Right lobe of liver (tissue), 6 donors: ENCODE data around the gene NUP210L. TPM values are rescaled to one million over a fixed set of nuclear protein-coding genes. Genes with fewer than 3 reads are reported as not detected.
"Not testable (repeated sequence)": the region's sequence is repeated elsewhere in the genome, so short reads cannot be mapped to it uniquely, and the experiment has no call there.

ENCODE experiments used
- ATAC-seq, 4 donors: fragments of 200-7000 bp; cut with Tn5 transposase; one replicate each; pipeline ENCODE4 v1.9.1; 2020; ENCODE audit warnings: mild to moderate bottlenecking in 4 of 4, moderate library complexity in 4 of 4
- DNase-seq, 3 donors: peaks; one replicate each; pipeline ENCODE4 v3.0.0-alpha.2; 2020
- H3K27ac ChIP-seq, 3 donors: fragments of 200-600 bp; one replicate each; pipeline ENCODE4 v1.8.0; 2022
- H3K27me3 ChIP-seq, 2 donors: fragments of 200-600 bp; one replicate each; pipeline ENCODE4 v1.8.0; 2022
- H3K36me3 ChIP-seq, 4 donors: fragments of 200-600 bp; sonication (generic) in 1 of 4; one replicate each; pipeline versions ENCODE4 v1.5.1 to v1.8.0; 2017 to 2022; ENCODE audit warnings: control low read depth in 1 of 4
- H3K4me1 ChIP-seq, 4 donors: fragments of 200-600 bp; sonication (generic) in 1 of 4; one replicate each; pipeline versions ENCODE4 v1.5.1 to v1.8.0; 2017 to 2022; ENCODE audit warnings: control low read depth in 1 of 4
- H3K4me3 ChIP-seq, 3 donors: fragments of 200-600 bp; one replicate each; pipeline ENCODE4 v1.8.0; 2022
- H3K9me3 ChIP-seq, 4 donors: fragments of 200-600 bp; sonication (generic) in 1 of 4; one replicate each; pipeline versions ENCODE4 v1.5.1 to v1.8.0; 2017 to 2022; ENCODE audit warnings: control low read depth in 1 of 4
- CTCF ChIP-seq, 4 donors: fragments of 200-600 bp in 3 of 4; fragments of 450-650 bp in 1 of 4; IDR thresholded peaks; one replicate each; pipeline versions ENCODE4 v1.5.1 to v1.8.0; 2016 to 2022; ENCODE audit warnings: antibody characterized with exemption in 4 of 4, mild to moderate bottlenecking in 2 of 4
- POLR2A ChIP-seq: fragments of 450-650 bp; IDR thresholded peaks from one replicate; pipeline ENCODE4 v1.6.1; 2017; ENCODE audit warnings: antibody characterized with exemption, mild to moderate bottlenecking
- WGBS: methylation state at CpG from one replicate; pipeline ENCODE4 v1.1.6; 2018; ENCODE audit warnings: low coverage, low lambda C conversion rate; ENCODE audit not compliant: insufficient coverage; ENCODE audit errors: missing lambda C conversion rate; 5-methylcytosine and 5-hydroxymethylcytosine counted together
- intact Hi-C, 2 donors: fragments of 100-400 bp; cut with DNase I; formaldehyde crosslinking; loops; one replicate each; pipeline versions ENCODE4 v1.11.2 to v1.14.1; 2022
- total RNA-seq, 6 experiments: library from RNA; depleted of rRNA in 2 of 6; stranded (reverse); fragments of >200 nt in 2 of 6; fragmentation: NEBNext Ultra II Directional in 3 of 6; extraction: Animal tissue kit (Norgen Biotek cat#: 25700) in 3 of 6; gene quantifications; one replicate each; pipeline versions ENCODE4 v1.1.0 to v1.2.4, GENCODE V29; 2016 to 2023
- donor health status: DM: no; HTN: yes; CAD: no.
- donor health status: DM: no; HTN: no; CAD: no.
- donor health status: DM: no; HTN: no; CAD: no.
- donor health status: DM: no; HTN: yes; CAD: no.
- donor health status: DM: no; HTN: yes; CAD: no.

NUP210L gene
- total RNA-seq, 6 experiments from 2014 or later: 0.14 TPM; not detected in 5

DNA sequence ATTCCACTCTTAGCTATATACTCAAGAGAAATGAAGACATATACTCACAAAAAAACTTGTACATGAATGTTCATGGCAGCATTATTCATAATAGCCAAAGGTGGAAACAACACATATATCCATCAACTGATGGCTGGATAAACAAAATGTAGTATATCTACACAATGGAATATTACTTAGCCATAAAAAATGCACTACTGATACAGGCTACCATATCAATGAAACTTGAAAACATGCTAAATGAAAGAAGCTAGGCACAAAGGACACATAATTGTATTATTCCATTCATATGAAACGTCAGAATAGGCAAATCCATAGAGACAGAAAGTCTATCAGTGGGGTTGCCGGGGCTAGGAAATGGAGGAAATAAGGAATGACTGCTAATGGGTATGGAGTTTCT lies 67.3 kb downstream of the NUP210L start:
- H3K4me3 ChIP-seq: no peak overlapping the region
- H3K36me3 ChIP-seq: no peaks in the 10 kb centered on the region
- DNase-seq (no peak), ATAC-seq (no peak)
- WGBS: 63% methylated on average over 2 of the region's 2 CpGs
- intact Hi-C loops: no loop called here
- no peaks in the 10 kb centered on the region for H3K9me3 ChIP-seq
- no peaks in the 10 kb centered on the region for H3K4me1 ChIP-seq
- H3K27ac ChIP-seq: no peak overlapping the region
- H3K27me3 ChIP-seq: no peaks in the 10 kb centered on the region
- TF ChIP-seq CTCF (IDR thresholded peaks at IDR 0.05) (no peak), POLR2A (no peak)

- H3K4me3 ChIP-seq, H3K9me3 ChIP-seq, H3K4me1 ChIP-seq, H3K36me3 ChIP-seq, H3K27me3 ChIP-seq, ATAC-seq, DNase-seq, intact Hi-C loops, H3K27ac ChIP-seq: not testable (repeated sequence)
- 60% methylated on average over 3 of the region's 6 CpGs for WGBS
These were observed 71.8 kb downstream of the NUP210L start for GRCh38 chr1:154083057-154083456.

GRCh38 chr1:154081386-154082126 lies 73.3 kb downstream of the NUP210L start:
- intact Hi-C loops: no loop called here
- no peaks in the 10 kb centered on the region for H3K27me3 ChIP-seq
- H3K4me3 ChIP-seq: no peak overlapping the region
- WGBS: 71% methylated on average over 6 of the region's 6 CpGs
- ATAC-seq: no peak
- TF ChIP-seq POLR2A (no peak), CTCF (IDR thresholded peaks at IDR 0.05) (no peak)
- no peaks in the 10 kb centered on the region for H3K36me3 ChIP-seq
- H3K4me1 ChIP-seq: no peaks in the 10 kb centered on the region
- H3K9me3 ChIP-seq: peaks cover 0 to under 1% (median 0%) of the 10 kb centered on the region in 4 donors
- H3K27ac ChIP-seq: no peak overlapping the region
- DNase-seq: no peak

DNA sequence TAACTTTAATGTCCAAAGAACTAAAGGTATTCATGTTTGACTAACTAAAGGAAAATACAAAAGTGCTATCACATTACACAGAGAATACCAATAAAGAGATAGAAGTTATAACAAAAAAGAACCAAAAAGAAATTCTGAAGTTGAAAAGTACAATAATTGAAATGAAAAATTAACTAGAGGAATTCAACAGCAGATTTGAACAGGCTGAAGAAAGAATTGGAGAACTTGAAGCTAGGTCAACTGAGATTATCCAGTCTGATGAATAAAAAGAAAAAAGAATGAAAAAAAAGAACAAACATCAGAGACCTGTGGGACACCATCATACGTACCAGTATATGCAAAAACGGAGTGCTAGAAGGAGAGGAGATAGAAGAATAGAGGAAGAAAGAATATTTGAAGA lies 78.5 kb downstream of the NUP210L start:
- Histone ChIP-seq H3K9me3 (peaks cover 0 to 5% (median 0%) of the 10 kb centered on the region in 4 donors), H3K27me3 (no peaks in the 10 kb centered on the region), H3K36me3 (no peaks in the 10 kb centered on the region), H3K4me3 (no peak overlapping the region), H3K4me1 (no peaks in the 10 kb centered on the region), H3K27ac (no peak overlapping the region)
- TF ChIP-seq CTCF (IDR thresholded peaks at IDR 0.05): no peak
- no peak for TF ChIP-seq POLR2A
- intact Hi-C loops: no loop called here
- 53% methylated on average over 2 of the region's 2 CpGs for WGBS
- no peak for ATAC-seq
- DNase-seq: no peak

GRCh38 chr1:154075746-154076145 lies 79.1 kb downstream of the NUP210L start:
- no peaks in the 10 kb centered on the region for H3K36me3 ChIP-seq
- no peaks in the 10 kb centered on the region for H3K4me1 ChIP-seq
- ATAC-seq: no peak
- no peak for DNase-seq
- TF ChIP-seq POLR2A: no peak
- no peak for TF ChIP-seq CTCF (IDR thresholded peaks at IDR 0.05)
- no peak overlapping the region for H3K27ac ChIP-seq
- H3K27me3 ChIP-seq: no peaks in the 10 kb centered on the region
- WGBS: 53% methylated on average over 2 of the region's 2 CpGs
- no peak overlapping the region for H3K4me3 ChIP-seq
- intact Hi-C loops: no loop called here
- peaks cover 0 to 5% (median 0%) of the 10 kb centered on the region in 4 donors for H3K9me3 ChIP-seq
